Skeletal muscle satellite cell (primary cell): ENCODE measurements around the gene PDSS1.
A peak's percentile ranks its signal among the peaks of the same experiment; 100 is the strongest.
"Not testable (repeated sequence)": the region's sequence is repeated elsewhere in the genome, so short reads cannot be mapped to it uniquely, and the experiment has no call there.

Source experiments
- H3K27me3 ChIP-seq: 2 replicates; pipeline ENCODE4 v1.7.0; 2013; ENCODE audit warnings: low read length; ENCODE audit not compliant: control insufficient read depth, insufficient read depth
- H3K36me3 ChIP-seq: 2 replicates; pipeline ENCODE4 v1.7.0; 2013; ENCODE audit warnings: mild to moderate bottlenecking, control low read depth, low read length; ENCODE audit not compliant: insufficient read depth
- H3K4me1 ChIP-seq: 2 replicates; pipeline ENCODE4 v1.7.0; 2013; ENCODE audit warnings: low read length; ENCODE audit not compliant: control insufficient read depth, insufficient read depth
- H3K4me2 ChIP-seq: 2 replicates; pipeline ENCODE4 v1.7.0; 2013; ENCODE audit warnings: mild to moderate bottlenecking, low read length
- H3K4me3 ChIP-seq: 2 replicates; pipeline ENCODE4 v1.7.0; 2013; ENCODE audit warnings: low read length
- H3K9ac ChIP-seq: 2 replicates; pipeline ENCODE4 v1.7.0; 2013; ENCODE audit warnings: mild to moderate bottlenecking, low read depth, low read length, moderate library complexity
- H3K9me3 ChIP-seq: replicated peaks from 2 replicates; pipeline ENCODE4 v1.7.0; 2013; ENCODE audit warnings: mild to moderate bottlenecking, control low read depth, low read length

The PDSS1 gene

GRCh38 chr10:26681971-26682370 lies 15.5 kb upstream of the PDSS1 start:
- not testable (repeated sequence) for H3K9ac ChIP-seq, H3K27me3 ChIP-seq, H3K4me3 ChIP-seq, H3K36me3 ChIP-seq, H3K4me2 ChIP-seq, H3K4me1 ChIP-seq, H3K9me3 ChIP-seq

- H3K4me2 ChIP-seq: no peak overlapping the region
These were observed 14.6 kb upstream of the PDSS1 start for GRCh38 chr10:26682931-26683330.

DNA sequence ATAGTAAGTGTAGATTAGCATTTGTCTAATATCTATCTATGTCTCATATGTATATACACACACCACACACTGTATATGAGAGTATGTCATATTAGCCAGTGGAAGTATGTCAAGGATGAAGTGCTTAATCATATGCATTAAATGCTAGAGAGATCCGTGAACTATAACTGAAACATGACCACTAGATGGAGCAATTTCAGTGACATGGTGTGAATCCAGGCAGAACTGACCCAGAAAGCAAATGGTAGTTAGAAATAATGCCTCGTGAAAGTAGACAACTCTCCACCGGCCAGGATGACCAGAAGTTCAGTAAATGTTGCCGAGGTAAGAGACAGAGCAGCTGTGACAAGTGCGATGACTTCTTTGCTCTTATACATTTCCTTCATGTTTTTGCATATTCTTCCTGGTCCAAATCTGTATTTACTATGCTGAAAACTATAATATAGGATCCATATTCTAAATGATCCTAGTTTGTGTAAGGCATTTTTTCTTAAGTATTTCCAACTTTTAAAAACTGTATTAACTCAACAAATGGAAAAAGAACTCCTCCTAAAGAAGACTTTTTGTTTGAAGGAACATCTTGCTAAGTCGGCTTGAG lies 12.7 kb upstream of the PDSS1 start:
- not testable (repeated sequence) for H3K4me1 ChIP-seq, H3K4me2 ChIP-seq, H3K9ac ChIP-seq, H3K36me3 ChIP-seq, H3K9me3 ChIP-seq, H3K27me3 ChIP-seq, H3K4me3 ChIP-seq

More at GRCh38 chr10:26682931-26683330, 14.6 kb upstream of the PDSS1 start:
- H3K9ac ChIP-seq: no peak overlapping the region
- no peaks in the 10 kb centered on the region for H3K9me3 ChIP-seq
- H3K4me1 ChIP-seq: no peaks in the 10 kb centered on the region
- H3K4me3 ChIP-seq: no peak overlapping the region
- H3K36me3 ChIP-seq: no peaks in the 10 kb centered on the region
- peaks cover 7% of the 10 kb centered on the region for H3K27me3 ChIP-seq

GRCh38 chr10:26685441-26685840 lies 12.1 kb upstream of the PDSS1 start:
- Histone ChIP-seq H3K9me3 (no peaks in the 10 kb centered on the region), H3K36me3 (no peaks in the 10 kb centered on the region), H3K9ac (no peak overlapping the region), H3K4me3 (no peak overlapping the region), H3K4me1 (no peaks in the 10 kb centered on the region), H3K27me3 (peaks cover 5% of the 10 kb centered on the region), H3K4me2 (no peak overlapping the region)

- no peaks in the 10 kb centered on the region for H3K9me3 ChIP-seq
- no peaks in the 10 kb centered on the region for H3K4me1 ChIP-seq
These were observed 8.1 kb upstream of the PDSS1 start for GRCh38 chr10:26689399-26689798.

DNA sequence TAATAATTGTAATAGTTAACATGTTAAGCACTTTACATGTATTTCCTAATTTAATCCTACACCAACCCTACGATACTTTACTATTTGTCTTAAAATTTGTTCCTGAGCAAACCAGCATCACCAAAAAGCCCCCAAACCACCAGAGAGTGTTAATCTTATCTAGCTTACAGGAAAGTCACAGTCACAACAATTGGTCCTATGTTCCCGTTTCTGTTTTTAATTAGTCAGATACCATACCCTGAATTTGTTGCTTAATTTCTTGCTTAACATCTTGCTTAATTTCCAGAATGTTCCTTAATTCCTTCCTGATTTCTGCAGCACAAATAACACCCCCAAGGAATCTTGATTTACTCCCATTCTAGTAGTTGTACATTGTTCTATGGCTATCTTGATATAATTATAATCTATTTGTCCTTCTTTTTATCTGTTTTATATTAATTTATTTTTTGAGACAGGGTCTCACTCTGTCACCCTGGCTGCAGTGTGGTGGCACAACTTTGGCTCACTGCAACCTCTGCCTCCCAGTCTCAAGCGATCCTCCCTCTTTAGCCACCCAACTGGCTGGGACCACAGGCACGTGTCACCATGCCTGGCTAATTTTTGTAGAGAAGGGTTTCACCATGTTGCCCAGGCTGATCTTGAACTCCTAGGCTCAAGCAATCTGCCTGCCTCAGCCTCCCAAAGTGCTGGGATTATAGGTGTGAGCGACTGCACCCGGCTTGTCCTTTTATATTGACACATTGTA lies 6.6 kb upstream of the PDSS1 start:
- Histone ChIP-seq H3K4me1 (no peaks in the 10 kb centered on the region), H3K9ac (no peak overlapping the region), H3K36me3 (no peaks in the 10 kb centered on the region), H3K4me3 (no peak overlapping the region), H3K9me3 (no peaks in the 10 kb centered on the region), H3K27me3 (peaks cover 10% of the 10 kb centered on the region), H3K4me2 (no peak overlapping the region)

More at GRCh38 chr10:26689399-26689798, 8.1 kb upstream of the PDSS1 start:
- H3K4me2 ChIP-seq: no peak overlapping the region
- H3K4me3 ChIP-seq: no peak overlapping the region
- H3K27me3 ChIP-seq: peaks cover 10% of the 10 kb centered on the region
- H3K36me3 ChIP-seq: no peaks in the 10 kb centered on the region
- H3K9ac ChIP-seq: no peak overlapping the region

- H3K4me1 ChIP-seq: peaks cover 11% of the 10 kb centered on the region
- H3K9me3 ChIP-seq, H3K27me3 ChIP-seq, H3K4me2 ChIP-seq, H3K36me3 ChIP-seq, H3K9ac ChIP-seq, H3K4me3 ChIP-seq: not testable (repeated sequence)
These were observed 3.0 kb upstream of the PDSS1 start for GRCh38 chr10:26694536-26694935.

- peaks cover 2% of the 10 kb centered on the region for H3K27me3 ChIP-seq
- peak overlapping the region; percentile 90 for H3K4me3 ChIP-seq
- peaks cover 3% of the 10 kb centered on the region for H3K36me3 ChIP-seq
- H3K9ac ChIP-seq: peak overlapping the region; percentile 88
- peaks cover 11% of the 10 kb centered on the region for H3K4me1 ChIP-seq
- peak overlapping the region; percentile 97 for H3K4me2 ChIP-seq
- H3K9me3 ChIP-seq: no peaks in the 10 kb centered on the region
These were observed 727 bp upstream of the PDSS1 start for GRCh38 chr10:26696786-26697162.

DNA sequence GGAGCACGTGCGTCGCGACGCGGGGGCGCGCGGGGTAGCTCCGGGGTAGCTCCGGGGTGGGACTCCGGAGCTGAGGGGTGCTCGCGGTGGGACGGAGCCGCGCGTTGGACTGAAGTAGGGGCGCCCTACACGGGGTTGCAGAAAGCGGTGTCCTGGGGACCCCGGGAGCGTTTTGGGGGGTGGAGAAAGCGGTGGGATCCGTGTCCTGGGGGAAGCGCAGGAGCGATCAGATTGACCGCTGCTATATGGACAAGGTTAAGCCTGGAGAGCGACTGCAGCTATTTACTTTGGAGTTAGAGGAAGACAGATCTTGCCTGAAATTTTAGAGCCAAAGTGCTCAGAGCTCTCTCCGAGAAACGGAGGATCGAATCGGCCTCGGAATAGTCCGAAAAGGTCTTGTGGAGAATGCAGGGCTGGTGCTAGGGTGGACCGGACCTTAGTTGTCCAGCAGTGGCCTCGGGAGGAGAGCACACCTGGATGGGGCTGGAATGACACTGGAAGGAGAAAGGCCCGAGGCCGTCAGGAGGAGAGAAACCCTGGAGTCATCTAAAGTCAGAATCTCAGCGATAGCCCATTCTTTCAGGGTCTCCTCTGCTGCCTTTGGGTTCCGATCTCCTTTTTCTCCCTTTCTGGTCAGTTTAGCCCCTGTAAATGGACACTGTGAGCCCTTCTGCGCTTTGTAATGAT lies 564 bp downstream of the PDSS1 start:
- Histone ChIP-seq H3K4me1 (peaks cover 11% of the 10 kb centered on the region), H3K4me2 (peak overlapping the region; percentile 97), H3K9me3 (no peaks in the 10 kb centered on the region), H3K4me3 (peak overlapping the region; percentile 90), H3K36me3 (peaks cover 5% of the 10 kb centered on the region), H3K27me3 (no peaks in the 10 kb centered on the region), H3K9ac (peak overlapping the region; percentile 88)

GRCh38 chr10:26698909-26699308 lies 1.4 kb downstream of the PDSS1 start:
- H3K9ac ChIP-seq: peak overlapping the region; percentile 88
- peaks cover 11% of the 10 kb centered on the region for H3K4me1 ChIP-seq
- H3K4me2 ChIP-seq: peak overlapping the region; percentile 97
- peaks cover 5% of the 10 kb centered on the region for H3K36me3 ChIP-seq
- H3K4me3 ChIP-seq: peak overlapping the region; percentile 90
- H3K9me3 ChIP-seq: no peaks in the 10 kb centered on the region
- no peaks in the 10 kb centered on the region for H3K27me3 ChIP-seq

DNA sequence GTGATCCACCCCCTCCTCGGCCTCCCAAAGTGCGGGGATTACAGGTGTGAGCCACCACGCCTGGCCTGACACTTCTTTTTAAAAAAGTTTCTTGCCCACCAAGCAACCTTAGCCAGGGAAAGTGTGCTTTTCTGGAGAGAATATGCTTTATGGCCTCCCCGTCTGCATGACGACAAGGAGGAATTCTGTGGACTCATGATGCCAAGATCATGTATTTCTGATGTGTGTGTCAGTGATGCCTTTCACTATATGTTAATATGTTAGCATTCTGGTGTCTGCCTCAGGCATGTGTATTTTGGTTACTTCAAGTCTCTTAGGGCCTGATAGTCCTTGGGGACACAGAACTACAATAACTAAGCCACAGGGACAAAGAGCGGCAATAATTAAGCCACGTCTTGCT lies 2.1 kb downstream of the PDSS1 start:
- Histone ChIP-seq H3K27me3 (no peaks in the 10 kb centered on the region), H3K4me2 (no peak overlapping the region), H3K4me3 (no peak overlapping the region), H3K9me3 (no peaks in the 10 kb centered on the region), H3K36me3 (peaks cover 5% of the 10 kb centered on the region), H3K4me1 (peaks cover 11% of the 10 kb centered on the region), H3K9ac (no peak overlapping the region)
